Heart right ventricle (tissue), 16 donors: Measurements from ENCODE around the gene POGZ. TPM values are rescaled to one million over a fixed set of nuclear protein-coding genes. Genes with fewer than 3 reads are reported as not detected.

ENCODE experiments used
- ATAC-seq, 8 donors: fragments of 200-7000 bp; cut with Tn5 transposase; one replicate each; pipeline ENCODE4 v1.9.1; 2020; ENCODE audit warnings: mild to moderate bottlenecking in 8 of 8, moderate library complexity in 8 of 8, moderate number of reproducible peaks in 1 of 8
- DNase-seq, 2 donors: peaks; one replicate each; pipeline ENCODE4 v3.0.0-alpha.2; 2020
- H3K27ac ChIP-seq, 10 donors: fragments of 200-600 bp; sonication (generic) in 2 of 10; one replicate each; pipeline versions ENCODE4 v1.5.0 to v1.8.0; 2020 to 2022; ENCODE audit warnings: mild to moderate bottlenecking in 3 of 10
- H3K27me3 ChIP-seq, 7 donors: fragments of 200-600 bp; one replicate each; pipeline ENCODE4 v1.8.0; 2021 to 2022; ENCODE audit warnings: mild to moderate bottlenecking in 2 of 7
- H3K36me3 ChIP-seq, 9 donors: fragments of 200-600 bp; sonication (generic) in 1 of 9; one replicate each; pipeline versions ENCODE4 v1.5.0 to v1.8.0; 2020 to 2022; ENCODE audit warnings: mild to moderate bottlenecking in 2 of 9
- H3K4me1 ChIP-seq, 9 donors: fragments of 200-600 bp; sonication (generic) in 1 of 9; one replicate each; pipeline versions ENCODE4 v1.5.0 to v1.8.0; 2020 to 2022; ENCODE audit warnings: mild to moderate bottlenecking in 4 of 9
- H3K4me3 ChIP-seq, 10 donors: fragments of 200-600 bp; sonication (generic) in 2 of 10; one replicate each; pipeline versions ENCODE4 v1.5.0 to v1.8.0; 2020 to 2022; ENCODE audit warnings: mild to moderate bottlenecking in 7 of 10, moderate library complexity in 2 of 10
- H3K9me3 ChIP-seq, 11 donors: fragments of 200-600 bp in 10 of 11; sonication (generic) in 2 of 11; one replicate each; pipeline versions ENCODE4 v1.5.0 to v1.8.0; 2013 to 2022; ENCODE audit warnings: mild to moderate bottlenecking in 2 of 11, control low read depth in 1 of 11, moderate library complexity in 1 of 11
- WGBS, 2 donors: extraction: QIAGEN DNeasy Blood & Tissue Kit; methylation state at CpG; one replicate each; pipeline ENCODE4 v1.1.7; 2013; ENCODE audit warnings: inconsistent platforms in 1 of 2; 5-methylcytosine and 5-hydroxymethylcytosine counted together
- intact Hi-C, 10 donors: fragments of 100-400 bp; cut with DNase I; formaldehyde crosslinking; loops; one replicate each; pipeline versions ENCODE4 v1.11.1 to v1.14.2; 2022
- polyA plus RNA-seq, 2 donors: library from polyadenylated mRNA; stranded (reverse); fragments of 200-250 nt; gene quantifications; one replicate each; pipeline ENCODE4 v1.2.3, GENCODE V29; 2013
- total RNA-seq, 10 donors: library from RNA; stranded (reverse); fragmentation: NEBNext Ultra II Directional in 3 of 10; extraction: Animal tissue kit (Norgen Biotek cat#: 25700) in 3 of 10; gene quantifications; one replicate each; pipeline versions ENCODE4 v1.2.1 to v1.2.4, GENCODE V29; 2021 to 2023
- TF ChIP-seq, protein P1 (sequence below), 9 donors: fragments of 200-600 bp; sonication (generic) in 2 of 9; IDR thresholded peaks; one replicate each; pipeline versions ENCODE4 v1.5.0 to v1.8.0; 2021 to 2022; ENCODE audit warnings: antibody characterized with exemption in 9 of 9, mild to moderate bottlenecking in 5 of 9, moderate library complexity in 1 of 9
- donor health status: Arrhythmogenic right ventricular cardiomyopathy.
- donor health status: ischemic (EF 13 %, LVEDD 7.1; RV severe dilation, severe dysfunction).
- donor health status: healthy with polysubstance abuse.
- donor health status: DM: no; HTN: yes; CAD: no.
- donor health status: DM: no; HTN: no; CAD: no.
- donor health status: ischemic (EF 25% LVEDD 6.9; RV normal size, moderate dysfunction).
- donor health status: ischemic (EF 25% LVEDD 5.7; RV mildly dilated, moderate dysfunction).
- donor health status: healthy.
- donor health status: DM: yes; HTN: yes; CAD: no.
- donor health status: Ischemic cardiomyopathy.
- donor health status: ischemic (EF 35%, LVEDD 5.7; RV mildly dilated, moderate dysfunction).
- donor health status: nonischemic (EF 11% LVEDD 7.7; RV severe dilation, severe dysfunction).
- donor health status: DM: yes; HTN: yes; CAD: no.
- donor health status: PGD.
- donor health status: ischemic (EF 29% LVEDD 5.4; RV normal size, mild dysfunction).
- donor health status: nonischemic (EF 23%, LVEDD 6.1; RV moderate dilation, normal function).

POGZ gene
- total and polyA plus RNA-seq, 12 donors: 8.2 to 58.6 (median 47.4) TPM

DNA sequence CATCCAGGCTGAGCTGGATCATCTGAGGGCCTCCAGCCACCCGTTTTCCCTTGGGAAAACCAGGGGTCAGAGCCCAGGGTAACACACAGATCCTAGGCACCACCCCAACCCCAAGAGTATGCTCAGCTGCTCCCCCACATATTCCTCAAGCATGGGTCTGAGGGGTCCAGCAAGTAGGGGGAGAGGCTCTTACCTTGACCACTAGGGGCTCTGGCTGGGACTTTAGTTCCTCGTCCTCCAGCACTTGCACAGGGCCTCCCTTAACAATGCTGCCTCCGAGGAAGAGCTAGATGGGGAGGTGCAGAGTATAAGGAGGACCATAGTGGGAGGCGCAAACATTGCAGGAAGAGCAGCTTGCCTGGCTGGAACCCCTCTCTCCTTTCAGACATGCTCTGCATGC is 94.3 kb downstream of the POGZ start:
- no peak overlapping the region for H3K27ac ChIP-seq
- H3K4me3 ChIP-seq: no peak overlapping the region
- H3K27me3 ChIP-seq: no peaks in the 10 kb centered on the region
- ATAC-seq (no peak), DNase-seq (no peak)
- peaks cover 9 to 31% (median 25%) of the 10 kb centered on the region in 9 donors for H3K4me1 ChIP-seq
- WGBS, 2 donors: 93 to 95% methylated on average over 4 of the region's 4 CpGs
- TF ChIP-seq, protein P1, sequence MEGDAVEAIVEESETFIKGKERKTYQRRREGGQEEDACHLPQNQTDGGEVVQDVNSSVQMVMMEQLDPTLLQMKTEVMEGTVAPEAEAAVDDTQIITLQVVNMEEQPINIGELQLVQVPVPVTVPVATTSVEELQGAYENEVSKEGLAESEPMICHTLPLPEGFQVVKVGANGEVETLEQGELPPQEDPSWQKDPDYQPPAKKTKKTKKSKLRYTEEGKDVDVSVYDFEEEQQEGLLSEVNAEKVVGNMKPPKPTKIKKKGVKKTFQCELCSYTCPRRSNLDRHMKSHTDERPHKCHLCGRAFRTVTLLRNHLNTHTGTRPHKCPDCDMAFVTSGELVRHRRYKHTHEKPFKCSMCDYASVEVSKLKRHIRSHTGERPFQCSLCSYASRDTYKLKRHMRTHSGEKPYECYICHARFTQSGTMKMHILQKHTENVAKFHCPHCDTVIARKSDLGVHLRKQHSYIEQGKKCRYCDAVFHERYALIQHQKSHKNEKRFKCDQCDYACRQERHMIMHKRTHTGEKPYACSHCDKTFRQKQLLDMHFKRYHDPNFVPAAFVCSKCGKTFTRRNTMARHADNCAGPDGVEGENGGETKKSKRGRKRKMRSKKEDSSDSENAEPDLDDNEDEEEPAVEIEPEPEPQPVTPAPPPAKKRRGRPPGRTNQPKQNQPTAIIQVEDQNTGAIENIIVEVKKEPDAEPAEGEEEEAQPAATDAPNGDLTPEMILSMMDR (IDR thresholded peaks at IDR 0.05): no peak
- intact Hi-C loops: loop anchor here in 2 of 10 donors (5.0 kb wide), 2 partner anchors 32 to 58 kb away; partner anchors contain the start of gene PSMB4 (in 1 of the 2)
- peaks cover 0 to 11% (median 3%) of the 10 kb centered on the region in 11 donors for H3K9me3 ChIP-seq
- H3K36me3 ChIP-seq: peaks cover 0 to 47% (median 18%) of the 10 kb centered on the region in 9 donors

DNA sequence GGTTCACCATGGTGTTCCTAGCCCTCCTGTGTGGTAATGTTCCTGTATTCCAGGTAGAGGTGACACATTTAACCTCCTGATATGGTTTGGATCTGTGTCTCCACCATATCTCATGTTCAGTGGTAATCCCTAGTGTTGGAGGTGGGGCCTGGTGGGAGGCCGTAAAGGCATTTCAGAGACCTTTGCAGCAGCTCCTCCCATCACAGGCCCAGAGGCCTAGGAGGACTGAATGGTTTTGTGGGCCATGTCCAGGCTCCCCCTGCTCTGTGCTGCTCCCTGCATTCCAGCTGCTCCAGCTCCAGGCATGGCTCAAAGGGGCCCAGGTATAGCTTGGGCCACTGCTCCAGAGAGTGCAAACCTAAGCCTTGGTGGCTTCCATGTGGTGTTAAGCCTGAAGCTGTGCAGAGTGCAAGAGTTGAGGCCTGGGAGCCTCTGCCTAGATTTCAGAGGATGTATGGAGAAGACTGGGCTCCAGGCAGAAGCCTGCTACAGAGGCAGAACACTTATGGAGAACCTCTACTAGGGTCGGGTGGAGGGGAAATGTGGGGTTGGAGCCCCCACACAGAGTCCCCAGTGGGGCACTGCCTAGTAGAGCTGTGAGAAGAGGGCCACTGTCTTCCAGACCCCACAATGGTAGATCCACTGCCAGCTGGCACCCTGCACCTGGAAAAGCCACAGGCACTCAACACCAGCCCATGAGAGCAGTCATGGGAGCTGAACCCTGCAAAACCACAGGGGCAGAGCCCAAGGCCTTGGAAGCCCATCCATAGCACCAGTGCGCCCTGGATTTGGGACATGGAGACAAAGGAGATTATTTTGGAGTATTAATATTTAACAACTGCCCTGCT is 96.8 kb downstream of the POGZ start:
- no peaks in the 10 kb centered on the region for H3K27me3 ChIP-seq
- no peak overlapping the region for H3K4me3 ChIP-seq
- TF ChIP-seq, protein P1 (IDR thresholded peaks at IDR 0.05): no peak
- peaks cover 0 to 11% (median 3%) of the 10 kb centered on the region in 11 donors for H3K9me3 ChIP-seq
- DNase-seq (no peak), ATAC-seq (no peak)
- H3K4me1 ChIP-seq: peaks cover 0 to 6% (median 2%) of the 10 kb centered on the region in 9 donors
- WGBS, 2 donors: 95 to 96% methylated on average over 3 of the region's 3 CpGs
- intact Hi-C loops: loop anchor here in 2 of 10 donors (5.0 kb wide), 2 partner anchors 35 to 55 kb away; partner anchors contain the start of gene PSMB4 (in 1 of the 2)
- H3K36me3 ChIP-seq: peaks cover 0 to 47% (median 15%) of the 10 kb centered on the region in 9 donors
- no peak overlapping the region for H3K27ac ChIP-seq

DNA sequence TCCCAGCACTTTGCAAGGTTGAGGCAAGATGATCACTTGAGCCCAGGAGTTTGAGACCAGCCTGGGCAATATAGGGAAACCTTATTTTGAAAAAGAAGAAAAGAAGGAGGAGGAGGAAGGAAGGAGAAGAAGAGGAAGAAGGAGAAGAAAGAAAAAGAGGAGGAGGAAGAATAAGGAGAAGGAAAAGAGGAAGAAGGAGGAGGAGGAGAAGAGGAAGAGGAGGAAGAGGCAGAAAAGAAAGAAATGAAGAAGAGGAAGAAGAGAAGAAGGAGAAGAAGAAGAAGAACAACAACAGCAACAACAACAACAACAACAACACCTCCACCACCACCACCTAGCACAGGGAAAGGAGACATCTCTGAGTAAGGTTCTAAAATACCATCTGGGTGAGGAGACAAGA is 97.4 kb downstream of the POGZ start:
- H3K27ac ChIP-seq: no peak overlapping the region
- no peak overlapping the region for H3K4me3 ChIP-seq
- no peaks in the 10 kb centered on the region for H3K27me3 ChIP-seq
- peaks cover 0 to 11% (median 3%) of the 10 kb centered on the region in 11 donors for H3K9me3 ChIP-seq
- no peak for ATAC-seq
- H3K36me3 ChIP-seq: peaks cover 0 to 44% (median 15%) of the 10 kb centered on the region in 9 donors
- DNase-seq: no peak
- H3K4me1 ChIP-seq: peaks cover 0 to 2% (median 0%) of the 10 kb centered on the region in 9 donors
- TF ChIP-seq, protein P1 (IDR thresholded peaks at IDR 0.05): no peak
- intact Hi-C loops: loop anchor here in 2 of 10 donors (5.0 kb wide), 2 partner anchors 35 to 55 kb away; partner anchors contain the start of gene PSMB4 (in 1 of the 2)

DNA sequence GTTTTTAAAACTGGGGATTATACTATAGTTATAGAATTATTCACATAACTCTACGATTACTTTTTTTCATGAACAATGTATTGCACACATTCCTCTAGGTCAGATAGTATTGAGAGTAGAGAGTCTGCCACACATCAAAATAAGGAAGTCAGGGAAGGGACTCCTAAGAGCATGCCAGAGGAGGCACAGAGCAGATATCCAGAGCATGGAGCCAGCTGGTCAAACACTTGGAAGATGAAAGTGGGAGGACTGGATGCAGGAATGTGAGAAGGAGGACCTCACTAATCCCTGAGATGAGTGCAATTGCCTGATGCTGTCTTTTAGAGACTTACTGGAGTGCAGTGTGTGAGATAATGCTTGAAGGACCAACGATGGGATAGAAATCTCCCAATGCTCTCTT is 102.6 kb downstream of the POGZ start:
- Histone ChIP-seq H3K27ac (no peak overlapping the region), H3K27me3 (no peaks in the 10 kb centered on the region), H3K36me3 (no peaks in the 10 kb centered on the region), H3K4me3 (no peak overlapping the region), H3K4me1 (no peaks in the 10 kb centered on the region), H3K9me3 (peaks cover 0 to 8% (median 0%) of the 10 kb centered on the region in 11 donors)
- 44 to 48% methylated on average over 2 of the region's 2 CpGs for WGBS, 2 donors
- intact Hi-C loops: no loop called here
- no peak for DNase-seq
- TF ChIP-seq, protein P1 (IDR thresholded peaks at IDR 0.05): no peak
- ATAC-seq: no peak

Other genes with a start within 250 kb of the POGZ start
- gene PSMD4, start 204.8 kb downstream of the POGZ start, total RNA-seq: 100 to 1,000 TPM; 119 to 157 (median 147) TPM
- gene PSMD4, start 204.8 kb downstream of the POGZ start, polyA plus RNA-seq: 100 to 1,000 TPM; 222 to 300 TPM
- gene ZNF687, start 177.2 kb downstream of the POGZ start, total RNA-seq: 10 to 100 TPM; 10.4 to 15.1 (median 13.1) TPM
- gene ZNF687, start 177.2 kb downstream of the POGZ start, polyA plus RNA-seq: 1 to 10 TPM; 5.9 to 8.0 TPM
- 10 to 100 TPM; 37.1 to 52.1 (median 42.5) TPM for gene PI4KB, start 132.1 kb downstream of the POGZ start, total RNA-seq
- 10 to 100 TPM; 17.6 to 29.0 TPM for gene PI4KB, start 132.1 kb downstream of the POGZ start, polyA plus RNA-seq
- gene RFX5, start 112.2 kb downstream of the POGZ start, total RNA-seq: 10 to 100 TPM; 12.6 to 38.4 (median 24.0) TPM
- 1 to 10 TPM; 6.5 to 8.9 TPM for gene RFX5, start 112.2 kb downstream of the POGZ start, polyA plus RNA-seq
- 100 to 1,000 TPM in 1 of 10 donors, 10 to 100 TPM in 9; 32.3 to 112 (median 59.7) TPM for gene SELENBP1, start 86.8 kb downstream of the POGZ start, total RNA-seq
- gene SELENBP1, start 86.8 kb downstream of the POGZ start, polyA plus RNA-seq: 10 to 100 TPM; 20.7 to 54.1 TPM
- 100 to 1,000 TPM; 169 to 241 (median 203) TPM for gene PSMB4, start 59.9 kb downstream of the POGZ start, total RNA-seq
- 100 to 1,000 TPM; 343 to 441 TPM for gene PSMB4, start 59.9 kb downstream of the POGZ start, polyA plus RNA-seq
- gene CGN, start 51.9 kb upstream of the POGZ start, total RNA-seq: under 1 TPM in 7 of 10 donors, not detected in 3; 0.13 to 0.73 (median 0.28) TPM
- under 1 TPM; 0.07 to 0.15 TPM for gene CGN, start 51.9 kb upstream of the POGZ start, polyA plus RNA-seq
- 10 to 100 TPM in 1 of 10 donors, 1 to 10 TPM in 9; 2.9 to 13.0 (median 5.5) TPM for gene TUFT1, start 80.8 kb upstream of the POGZ start, total RNA-seq
- gene TUFT1, start 80.8 kb upstream of the POGZ start, polyA plus RNA-seq: 1 to 10 TPM; 2.6 to 2.7 TPM
- gene SNX27, start 152.6 kb upstream of the POGZ start, total RNA-seq: 10 to 100 TPM; 26.9 to 37.8 (median 33.4) TPM
- gene SNX27, start 152.6 kb upstream of the POGZ start, polyA plus RNA-seq: 1 to 10 TPM; 6.5 to 7.1 TPM